LHCN-M2 (cell line): ENCODE results near the gene VPS41. TPM values are rescaled to one million over a fixed set of nuclear protein-coding genes. Genes with fewer than 3 reads are reported as not detected.

Source experiments
- DNase-seq: peaks from one replicate; pipeline ENCODE4 v3.0.0-alpha.2; 2012; ENCODE audit warnings: low read depth
- total RNA-seq: library from RNA; depleted of rRNA; stranded (reverse); fragments of >200 nt; gene quantifications from 2 replicates; pipeline ENCODE4 v1.2.3, GENCODE V29; 2014

VPS41 gene
- total RNA-seq, 1 experiment from 2014 or later: 52.4 TPM

GRCh38 chr7:38736138-38736537, 172.9 kb downstream of the VPS41 start:
- no peak for DNase-seq

DNA sequence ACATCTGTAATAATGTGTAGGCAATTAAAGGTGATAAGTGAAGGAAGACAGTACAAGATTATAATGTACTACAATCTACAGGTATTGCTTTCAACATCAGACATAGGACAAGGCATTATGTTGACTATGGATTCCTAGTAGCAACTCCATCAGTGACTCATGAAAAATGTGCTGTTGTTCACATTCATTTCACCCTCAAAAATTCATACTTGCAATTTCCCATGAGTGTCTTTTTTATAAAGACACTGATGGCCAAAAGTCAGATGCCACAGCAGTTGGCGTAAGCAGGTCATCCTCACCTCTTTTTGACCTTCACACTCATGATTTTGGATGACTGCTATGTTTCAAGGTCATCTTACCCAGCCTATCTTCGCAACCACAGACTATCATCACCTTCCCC, 177.8 kb downstream of the VPS41 start:
- peak; percentile 45 for DNase-seq

DNA sequence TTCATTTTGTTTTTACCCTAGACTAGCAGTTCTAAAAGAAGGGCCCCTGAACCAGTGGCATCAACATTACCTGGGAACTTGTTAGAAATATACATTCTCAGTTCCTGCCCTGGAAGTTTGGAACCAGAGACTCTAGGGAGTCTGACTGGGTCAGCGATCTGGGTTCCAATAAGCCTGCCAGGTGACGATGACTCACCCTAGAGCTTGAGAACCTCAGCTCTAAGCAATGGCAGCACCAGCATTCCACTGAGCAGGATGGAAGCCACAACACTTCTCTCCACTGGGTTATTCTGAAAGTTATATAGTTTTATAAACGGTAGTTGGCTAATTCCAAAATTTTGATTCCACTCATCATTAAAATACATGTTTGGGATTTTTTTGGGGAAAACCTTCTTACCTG, 180.8 kb downstream of the VPS41 start:
- DNase-seq: peak; percentile 19

DNA sequence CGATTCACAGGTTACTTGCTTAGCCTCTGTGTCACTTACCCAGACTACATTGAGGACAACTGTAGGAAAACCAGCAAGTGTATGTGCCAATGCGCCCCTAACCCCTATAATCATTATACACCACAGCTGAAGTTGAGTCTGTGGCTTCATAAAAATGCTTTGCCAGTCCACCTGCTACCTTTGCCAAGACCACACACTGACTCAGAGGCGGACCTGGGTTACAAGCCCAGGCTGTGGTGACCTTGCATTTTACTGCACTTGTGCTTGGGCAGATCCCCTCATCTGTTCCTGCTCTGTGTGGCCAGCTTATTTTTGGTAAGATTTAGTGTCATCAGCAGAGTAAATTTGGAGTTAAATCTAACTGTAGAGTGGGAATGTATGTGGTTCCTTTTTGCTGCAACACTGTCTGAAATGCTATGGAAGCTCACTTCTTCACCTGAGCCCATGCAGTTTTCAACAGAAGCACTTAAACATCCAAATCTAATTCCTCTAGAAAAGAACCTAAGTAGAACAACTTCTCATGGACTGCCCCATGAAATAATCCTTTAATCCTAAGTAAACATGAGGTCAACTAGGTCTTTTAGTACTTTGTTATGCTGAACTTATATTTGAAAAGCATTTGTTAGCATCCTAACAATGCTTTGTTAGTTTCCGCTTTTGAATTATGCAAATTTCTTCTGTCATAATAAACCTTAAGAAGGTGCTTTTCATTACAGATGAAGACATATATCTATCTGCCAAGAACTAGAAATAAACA, 181.6 kb downstream of the VPS41 start:
- no peak for DNase-seq

DNA sequence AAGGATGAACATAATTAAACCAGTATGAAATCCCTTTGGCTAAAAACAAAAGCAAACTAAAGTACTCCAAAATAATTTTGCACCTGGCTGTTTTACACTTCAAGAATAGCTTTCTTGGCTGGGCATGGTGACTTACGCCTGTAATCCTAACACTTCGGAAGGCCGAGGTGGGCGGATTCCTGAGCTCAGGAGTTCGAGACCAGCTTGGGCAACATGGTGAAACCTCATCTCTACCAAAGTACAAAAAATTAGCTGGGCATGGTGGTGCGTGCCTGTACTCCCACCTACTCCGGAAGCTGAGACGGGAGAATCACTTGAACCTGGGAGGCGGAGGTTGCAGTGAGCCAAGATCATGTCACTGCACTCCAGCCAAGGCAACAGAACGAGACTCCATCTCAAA, 185.7 kb downstream of the VPS41 start:
- no peak for DNase-seq

DNA sequence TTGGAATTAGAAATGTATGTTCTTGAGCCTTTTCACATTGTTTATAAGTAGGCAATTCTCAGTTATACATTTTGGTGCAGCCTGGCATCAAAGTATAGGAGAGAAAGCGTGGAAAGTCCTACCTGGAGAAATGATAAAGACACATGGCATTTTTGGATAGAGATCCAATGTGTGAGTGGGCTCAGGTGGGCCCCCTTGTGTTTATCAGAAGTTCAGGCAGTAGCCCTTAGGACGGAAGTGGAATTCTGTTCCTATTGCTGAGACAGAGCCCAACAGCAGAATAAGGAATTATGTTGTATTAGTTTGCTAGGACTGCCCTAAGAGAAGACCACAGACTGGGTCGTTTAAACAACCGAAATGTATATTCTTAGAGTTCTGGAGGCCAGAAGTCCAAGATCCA, 192.6 kb downstream of the VPS41 start:
- DNase-seq: no peak

- DNase-seq: no peak
These were observed 199.9 kb downstream of the VPS41 start for GRCh38 chr7:38709123-38709522.

DNA sequence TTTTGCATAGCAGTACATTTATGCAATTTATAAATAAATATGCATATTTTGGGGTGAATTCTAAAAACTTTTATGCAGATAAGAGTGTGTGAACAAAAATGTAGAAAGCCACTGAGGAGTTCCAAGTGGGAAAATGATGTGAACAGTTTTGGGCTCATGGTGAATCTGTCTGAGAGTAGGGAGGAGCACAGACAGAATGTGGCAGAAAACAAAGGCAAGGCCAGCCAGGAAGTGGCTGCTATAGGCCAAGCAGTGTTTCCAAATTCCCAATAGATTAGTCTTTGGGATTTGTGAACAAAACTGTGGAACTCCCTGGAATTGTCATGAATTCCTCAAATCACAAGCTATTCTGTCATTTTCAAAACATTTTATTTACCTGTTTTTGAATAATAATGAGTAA, 204.2 kb downstream of the VPS41 start:
- no peak for DNase-seq

GRCh38 chr7:38704041-38704547, 204.9 kb downstream of the VPS41 start:
- DNase-seq: no peak

- no peak for DNase-seq
These were observed 205.9 kb downstream of the VPS41 start for GRCh38 chr7:38703093-38703492.

GRCh38 chr7:38702002-38702535, 206.9 kb downstream of the VPS41 start:
- DNase-seq: no peak

DNA sequence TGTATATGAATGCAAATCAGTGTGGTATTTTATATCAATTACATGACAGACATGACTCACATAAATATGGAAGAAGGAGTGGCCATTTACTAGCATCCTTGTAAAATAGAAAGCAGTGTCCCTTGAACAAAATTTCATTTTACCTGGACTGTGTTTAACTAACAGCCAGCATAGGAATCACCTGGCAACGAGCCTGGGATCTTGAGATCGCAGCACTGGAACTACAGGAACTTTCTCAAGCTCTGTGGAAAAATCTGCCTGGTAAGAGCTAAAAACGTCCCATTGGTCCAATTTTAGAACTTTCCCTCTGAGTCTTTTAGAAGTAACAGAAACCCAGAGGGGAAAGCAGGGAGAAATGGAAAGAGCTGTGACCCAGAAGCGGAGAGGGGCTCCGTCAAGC, 208.9 kb downstream of the VPS41 start:
- DNase-seq: no peak

GRCh38 chr7:38699471-38699870, 209.5 kb downstream of the VPS41 start:
- DNase-seq: peak; percentile 30

DNA sequence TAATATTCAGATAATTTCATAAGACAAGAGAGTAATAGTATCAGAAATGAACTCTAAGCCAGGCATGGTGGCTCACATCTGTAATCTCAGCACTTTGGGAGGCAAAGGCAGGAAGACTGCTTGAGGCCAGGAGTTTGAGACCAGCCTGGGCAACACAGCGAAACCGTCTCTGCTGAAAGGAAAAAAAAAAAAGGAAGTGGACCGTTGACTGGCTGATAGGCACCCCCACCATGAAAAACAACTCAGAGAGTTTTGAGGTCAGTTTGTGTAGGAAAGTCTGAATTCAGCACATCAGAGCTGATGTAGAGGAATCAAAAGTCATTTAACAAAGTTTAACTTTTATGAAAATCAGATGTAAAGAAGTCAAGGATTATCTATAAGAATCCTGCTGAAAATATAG, 214.7 kb downstream of the VPS41 start:
- no peak for DNase-seq

GRCh38 chr7:38686888-38687287, 222.1 kb downstream of the VPS41 start:
- no peak for DNase-seq

DNA sequence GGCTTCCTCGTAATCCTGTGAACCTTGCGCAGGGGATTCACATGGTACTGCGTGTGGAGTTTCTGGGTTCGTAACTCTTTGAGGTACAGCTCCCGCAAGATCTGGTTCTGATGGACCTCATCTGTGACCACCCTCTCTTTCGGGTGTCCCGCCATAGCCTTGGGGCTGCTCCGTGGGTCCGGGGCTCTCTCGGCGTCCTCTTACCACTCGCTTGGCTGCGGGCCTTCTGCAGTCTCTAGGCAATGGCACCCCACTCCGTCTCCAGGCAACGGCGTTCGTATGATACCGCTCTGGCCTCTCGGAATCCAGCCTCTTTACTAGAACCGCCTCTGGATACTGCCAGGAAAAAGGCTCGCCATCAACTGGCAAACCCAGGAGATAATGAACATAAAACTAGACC, 223.1 kb downstream of the VPS41 start:
- DNase-seq: no peak

GRCh38 chr7:38682606-38683005, 226.4 kb downstream of the VPS41 start:
- no peak for DNase-seq

DNA sequence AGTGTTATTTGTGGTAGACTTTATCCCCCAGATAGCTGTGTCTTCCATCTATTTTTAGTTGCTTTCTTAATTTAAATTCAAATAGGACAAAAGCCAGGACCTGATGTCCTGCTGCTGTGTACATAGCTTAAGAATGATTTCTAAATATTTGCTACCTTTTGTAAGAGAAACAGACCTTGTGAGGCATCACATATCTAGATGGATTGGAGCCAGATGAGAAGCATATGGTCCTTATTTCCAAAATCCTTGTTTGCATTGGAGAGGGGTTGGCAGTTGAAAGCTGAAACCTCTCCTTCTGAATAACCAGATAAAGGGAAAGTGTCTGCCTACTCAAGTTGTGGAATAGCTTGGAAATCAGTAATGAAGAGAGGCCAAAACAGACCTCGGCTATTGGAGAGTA, 227.1 kb downstream of the VPS41 start:
- no peak for DNase-seq

DNA sequence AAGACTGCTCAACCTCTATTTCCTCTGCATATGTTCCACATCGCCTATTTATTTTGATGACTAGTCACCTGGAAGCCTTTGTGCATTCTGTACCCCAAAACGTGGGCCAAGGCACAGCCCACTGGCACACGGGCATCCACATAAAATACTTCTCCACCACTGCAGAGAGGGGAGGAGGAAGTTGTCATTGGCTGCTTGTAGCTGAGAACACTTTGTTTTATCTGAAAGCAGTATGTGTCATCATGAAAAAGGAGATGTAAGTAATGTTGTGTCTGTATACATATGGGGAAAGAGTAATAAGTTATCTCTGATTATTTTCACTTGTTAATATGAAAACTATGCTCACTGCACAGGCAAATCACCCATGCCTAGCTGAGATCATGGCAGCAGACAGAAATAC, 229.6 kb downstream of the VPS41 start:
- DNase-seq: no peak

DNA sequence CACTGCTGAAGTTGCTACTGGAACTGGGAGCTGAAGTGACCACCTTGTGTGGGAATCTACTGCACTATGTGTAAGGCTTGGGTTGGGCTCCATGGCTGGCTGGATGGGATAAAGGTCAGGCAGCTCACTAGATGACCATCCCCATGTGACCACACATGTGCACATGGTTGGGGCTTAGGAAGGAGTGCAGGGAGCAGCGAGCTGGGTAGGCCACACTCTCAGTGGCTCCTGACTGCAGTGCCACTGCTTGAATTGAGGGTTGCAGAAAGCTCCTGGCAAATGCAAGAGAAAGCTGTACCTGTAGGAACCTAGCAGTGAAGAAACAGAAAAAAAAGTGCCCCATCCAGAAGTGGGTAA, 230.3 kb downstream of the VPS41 start:
- DNase-seq: no peak

DNA sequence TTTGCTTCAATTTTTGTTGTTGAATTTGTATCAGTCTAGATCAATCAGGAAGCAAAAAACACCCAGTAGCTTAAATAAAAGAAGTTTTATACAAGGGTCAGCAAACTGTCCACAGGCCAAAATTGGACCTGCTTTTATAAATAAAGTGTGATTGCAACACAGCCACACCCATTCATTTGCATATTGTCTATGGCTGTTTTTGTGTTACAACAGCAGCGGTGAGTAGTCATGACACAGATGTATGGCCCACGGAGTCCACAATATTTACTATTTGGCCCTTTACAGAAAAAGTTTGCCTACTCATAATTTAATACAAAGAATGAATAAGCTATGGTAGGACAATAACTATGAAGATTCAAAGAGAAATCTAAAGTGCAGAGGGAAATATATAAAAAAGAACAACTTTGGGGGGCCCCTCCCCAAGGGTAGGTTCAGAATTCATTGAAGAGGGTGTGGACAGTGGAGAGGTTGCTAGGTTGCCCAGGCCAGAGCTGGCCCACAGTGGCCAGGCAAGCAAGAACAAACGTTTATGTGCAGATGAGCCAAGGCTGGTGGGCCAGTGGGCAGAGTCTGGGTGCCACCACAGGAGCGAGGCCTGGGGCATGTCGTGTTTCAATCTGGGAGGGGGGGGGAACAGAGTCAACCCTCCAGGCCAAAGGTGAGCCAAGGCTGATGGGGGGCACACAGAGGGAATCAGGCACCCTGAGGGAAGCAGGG, 230.9 kb downstream of the VPS41 start:
- DNase-seq: no peak

- no peak for DNase-seq
These were observed 233.4 kb downstream of the VPS41 start for GRCh38 chr7:38675494-38676106.
